IMR-90 (cell line): ENCODE data around the gene GRIK3. TPM values are rescaled to one million over a fixed set of nuclear protein-coding genes. Genes with fewer than 3 reads are reported as not detected.

Source experiments
- ATAC-seq: fragments of 200-7000 bp; cut with Tn5 transposase; 2 replicates; pipeline ENCODE4 v1.9.1; 2020; ENCODE audit warnings: low read depth, mild to moderate bottlenecking, moderate library complexity
- BruUV-seq: library from RNA; stranded (reverse); fragments of 400-500 nt; replicated peaks from 2 replicates; lab custom pipeline; 2021; lab: Mats Ljungman, UMichigan
- CTCF ChIA-PET: fragments of 300-600 bp; formaldehyde crosslinking; extraction: SDS; loops from one replicate; lab custom pipeline; 2021; ENCODE audit warnings: antibody characterized with exemption; lab: Yijun Ruan, JAX
- POLR2A ChIA-PET: fragments of 300-600 bp; sonication (Branson Sonifier 250); formaldehyde crosslinking; loops from one replicate; lab custom pipeline; 2022; ENCODE audit warnings: antibody characterized with exemption; ENCODE audit not compliant: unreplicated experiment; lab: Charles Lee
- DNase-seq: peaks from one replicate; pipeline ENCODE4 v3.0.0; 2013
- H2AFZ ChIP-seq: replicated peaks from 2 replicates; pipeline ENCODE3; 2013; ENCODE audit warnings: low read length, mild to moderate bottlenecking; ENCODE audit not compliant: poor library complexity
- H2AK5ac ChIP-seq: 2 replicates; pipeline ENCODE4 v1.6.1; 2013; ENCODE audit warnings: low read depth, low read length, inconsistent platforms
- H2AK9ac ChIP-seq: replicated peaks from 2 replicates; pipeline ENCODE3; 2013; ENCODE audit warnings: mild to moderate bottlenecking, low read depth, low read length, moderate library complexity; ENCODE audit not compliant: poor library complexity
- H2BK120ac ChIP-seq: 2 replicates; pipeline ENCODE4 v1.6.1; 2013; ENCODE audit warnings: low read depth, low read length, inconsistent platforms
- H2BK15ac ChIP-seq: 3 replicates; pipeline ENCODE4 v1.6.1; 2013; ENCODE audit warnings: low read depth, low read length, inconsistent platforms
- H2BK20ac ChIP-seq: 2 replicates; pipeline ENCODE4 v1.6.1; 2013; ENCODE audit warnings: low read depth, mild to moderate bottlenecking, inconsistent platforms, low read length, moderate library complexity
- H2BK5ac ChIP-seq: 2 replicates; pipeline ENCODE4 v1.6.1; 2013; ENCODE audit warnings: mild to moderate bottlenecking, low read depth, low read length, inconsistent platforms; ENCODE audit not compliant: poor library complexity, severe bottlenecking
- H3K14ac ChIP-seq: replicated peaks from 2 replicates; pipeline ENCODE4 v1.6.1; 2013; ENCODE audit warnings: low read depth, low read length, inconsistent platforms
- H3K18ac ChIP-seq: 2 replicates; pipeline ENCODE4 v1.6.1; 2013; ENCODE audit warnings: low read depth, low read length, control low read depth
- H3K23ac ChIP-seq: 2 replicates; pipeline ENCODE4 v1.6.1; 2013; ENCODE audit warnings: low read depth, low read length, inconsistent platforms
- H3K27ac ChIP-seq: 2 replicates; pipeline ENCODE4 v1.5.1; 2013; ENCODE audit warnings: mild to moderate bottlenecking, control low read depth, low read length; ENCODE audit not compliant: insufficient read depth
- H3K27me3 ChIP-seq: 2 replicates; pipeline ENCODE4 v1.6.1; 2013; ENCODE audit warnings: low read length; ENCODE audit not compliant: control insufficient read depth, insufficient read depth
- H3K36me3 ChIP-seq: 2 replicates; pipeline ENCODE4 v1.6.1; 2013; ENCODE audit warnings: low read length, mixed read lengths; ENCODE audit not compliant: control insufficient read depth, insufficient read depth
- H3K4ac ChIP-seq: 2 replicates; pipeline ENCODE4 v1.6.1; 2013; ENCODE audit warnings: low read depth, low read length, inconsistent platforms
- H3K4me1 ChIP-seq: 2 replicates; pipeline ENCODE4 v1.6.1; 2013; ENCODE audit warnings: low read length, mixed read lengths; ENCODE audit not compliant: control insufficient read depth, insufficient read depth
- H3K4me2 ChIP-seq: 2 replicates; pipeline ENCODE4 v1.6.1; 2013; ENCODE audit warnings: low read depth, mild to moderate bottlenecking, control low read depth, low read length, moderate library complexity
- H3K4me3 ChIP-seq: 2 replicates; pipeline ENCODE4 v1.5.1; 2013; ENCODE audit warnings: low read depth, mild to moderate bottlenecking, control low read depth, low read length, moderate library complexity; ENCODE audit not compliant: insufficient read depth
- H3K56ac ChIP-seq: 2 replicates; pipeline ENCODE4 v1.6.1; 2013; ENCODE audit warnings: low read length, inconsistent platforms; ENCODE audit not compliant: insufficient read depth; ENCODE audit errors: extremely low read depth
- H3K79me1 ChIP-seq, 2 experiments: 2 replicates each; pipeline ENCODE4 v1.6.1; 2013; ENCODE audit warnings: low read length in 2 of 2, inconsistent platforms in 1 of 2, low read depth in 1 of 2
- H3K9ac ChIP-seq: 2 replicates; pipeline ENCODE4 v1.6.1; 2013; ENCODE audit warnings: low read depth, low read length, control low read depth
- H3K9me1 ChIP-seq: 2 replicates; pipeline ENCODE4 v1.6.1; 2013; ENCODE audit warnings: low read length, inconsistent platforms; ENCODE audit not compliant: insufficient read depth
- H3K9me3 ChIP-seq: 2 replicates; pipeline ENCODE4 v1.6.1; 2013; ENCODE audit warnings: low read length; ENCODE audit not compliant: control insufficient read depth, insufficient read depth
- H4K20me1 ChIP-seq: 2 replicates; pipeline ENCODE4 v1.6.1; 2013; ENCODE audit warnings: low read length, inconsistent platforms; ENCODE audit not compliant: insufficient read depth
- H4K5ac ChIP-seq: 2 replicates; pipeline ENCODE4 v1.6.1; 2013; ENCODE audit warnings: mild to moderate bottlenecking, low read depth, low read length, control low read depth
- H4K8ac ChIP-seq, 2 experiments: 2 replicates each; pipeline ENCODE4 v1.6.1; 2013; ENCODE audit warnings: low read depth in 2 of 2, low read length in 2 of 2, control low read depth in 1 of 2, inconsistent platforms in 1 of 2
- H4K91ac ChIP-seq: 2 replicates; pipeline ENCODE4 v1.6.1; 2013; ENCODE audit warnings: low read depth, low read length, inconsistent platforms; ENCODE audit not compliant: insufficient read depth
- BHLHE40 ChIP-seq: fragments of 150-350 bp; IDR thresholded peaks from 2 replicates; pipeline ENCODE4 v1.6.1; 2016; ENCODE audit warnings: mild to moderate bottlenecking, low read depth, low read length
- ELK1 ChIP-seq: fragments of 150-350 bp; IDR thresholded peaks from 2 replicates; pipeline ENCODE4 v1.6.1; 2016; ENCODE audit warnings: low read depth, mild to moderate bottlenecking, low read length, moderate library complexity, borderline replicate concordance
- MAFK ChIP-seq: IDR thresholded peaks from 2 replicates; pipeline ENCODE4 v1.6.1; 2012; ENCODE audit warnings: low read depth, low read length, improper control_type of control experiment
- MAZ ChIP-seq: IDR thresholded peaks from 2 replicates; pipeline ENCODE4 v1.6.1; 2012; ENCODE audit warnings: low read depth, mild to moderate bottlenecking, low read length, improper control_type of control experiment, moderate library complexity, borderline replicate concordance
- MXI1 ChIP-seq: IDR thresholded peaks from 2 replicates; pipeline ENCODE4 v1.6.1; 2012; ENCODE audit warnings: low read depth, mild to moderate bottlenecking, low read length, moderate library complexity, borderline replicate concordance
- RAD21 ChIP-seq: IDR thresholded peaks from 2 replicates; pipeline ENCODE4 v1.6.1; 2012; ENCODE audit warnings: low read length, improper control_type of control experiment
- RCOR1 ChIP-seq: IDR thresholded peaks from 2 replicates; pipeline ENCODE4 v1.6.1; 2012; ENCODE audit warnings: mild to moderate bottlenecking, low read length, improper control_type of control experiment; ENCODE audit not compliant: insufficient replicate concordance
- RFX5 ChIP-seq: IDR thresholded peaks from 2 replicates; pipeline ENCODE4 v1.8.0; 2012; ENCODE audit warnings: low read depth, mild to moderate bottlenecking, low read length, moderate library complexity
- SMC3 ChIP-seq: fragments of 150-350 bp; IDR thresholded peaks from 2 replicates; pipeline ENCODE4 v1.6.1; 2016; ENCODE audit warnings: low read depth, mild to moderate bottlenecking, antibody characterized with exemption, low read length, moderate library complexity
- USF2 ChIP-seq: fragments of 150-350 bp; IDR thresholded peaks from 2 replicates; pipeline ENCODE4 v1.6.1; 2017; ENCODE audit warnings: mild to moderate bottlenecking, antibody characterized with exemption, low read length, low read depth
- WGBS, 2 experiments: methylation state at CpG; one replicate each; pipeline versions ENCODE4 v1.1.5 to v1.1.7; 2013; ENCODE audit warnings: missing lambda C conversion rate in 2 of 2; ENCODE audit not compliant: insufficient read length in 1 of 2; ENCODE audit errors: extremely low coverage in 2 of 2; 5-methylcytosine and 5-hydroxymethylcytosine counted together
- dilution Hi-C: fragments of 300-500 bp; cut with HindIII; formaldehyde crosslinking; loops from one replicate; pipeline ENCODE4 v1.14.3; 2018; ENCODE audit warnings: low sequenced_read_pairs; ENCODE audit not compliant: unreplicated experiment
- in situ Hi-C: fragments of 300-500 bp; cut with MboI; formaldehyde crosslinking; loops from 3 replicates; pipeline ENCODE4 v1.14.3; 2019; ENCODE audit warnings: low sequenced_read_pairs, inconsistent platforms, mixed read lengths
- intact Hi-C: fragments of 100-400 bp; cut with micrococcal nuclease; formaldehyde crosslinking; loops from 2 replicates; pipeline ENCODE4 v1.10.0; 2022
- polyA plus RNA-seq, 3 experiments: library from polyadenylated mRNA; depleted of rRNA; stranded (reverse); fragments of >200 nt; gene quantifications; 2 replicates each; pipeline ENCODE4 v1.2.3, GENCODE V29; 2012; ENCODE audit warnings: low replicate concordance in 1 of 3
- total RNA-seq: library from RNA; depleted of rRNA; stranded (reverse); fragments of >200 nt; gene quantifications from 2 replicates; pipeline ENCODE4 v1.2.3, GENCODE V29; 2012

The GRIK3 gene
- total and polyA plus RNA-seq, 2 of the 4 experiments (the other 2 are of a cell fraction) = not detected

DNA sequence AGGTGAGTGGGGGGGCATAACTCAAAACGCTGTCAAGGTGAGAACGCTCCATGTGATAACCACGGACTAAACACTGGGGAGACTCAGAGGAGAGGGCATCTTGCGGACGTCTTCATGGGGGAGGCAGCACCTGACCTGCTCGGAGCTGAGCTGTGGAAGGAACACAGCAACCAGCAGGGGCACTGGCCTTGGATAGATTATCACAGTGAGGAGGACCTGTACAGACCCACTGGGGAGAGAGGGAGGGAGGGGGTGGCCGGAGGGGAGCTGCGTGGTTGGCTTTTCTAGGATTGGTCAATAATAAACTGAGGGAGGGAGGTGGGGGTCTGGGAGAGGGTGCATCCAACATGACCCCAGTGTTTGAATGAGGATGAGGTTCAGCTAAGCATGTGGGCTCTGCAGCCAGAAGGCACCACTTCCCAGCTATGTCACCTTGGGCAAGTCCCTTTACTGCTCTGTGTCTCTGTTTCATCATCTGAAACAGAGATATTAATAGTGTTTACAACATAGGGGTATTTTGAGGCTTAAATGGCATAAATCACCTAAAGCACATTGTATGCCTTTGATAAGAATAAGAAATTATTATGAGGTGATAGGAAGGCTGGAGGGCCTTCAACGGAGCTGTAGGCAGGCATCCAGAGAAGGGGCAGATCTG, 123.3 kb downstream of the GRIK3 start:
- no peak overlapping the region for H2AFZ ChIP-seq
- no peak for DNase-seq
- no peaks in the 10 kb centered on the region for H3K36me3 ChIP-seq
- H2AK5ac ChIP-seq = no peak overlapping the region
- H3K9me3 ChIP-seq = no peaks in the 10 kb centered on the region
- H2BK120ac ChIP-seq = no peak overlapping the region
- dilution Hi-C loops (no loop called here), in situ Hi-C loops (no loop called here), intact Hi-C loops (no loop called here)
- H2BK5ac ChIP-seq = no peak overlapping the region
- no peaks in the 10 kb centered on the region for H4K20me1 ChIP-seq
- H3K27me3 ChIP-seq = no peaks in the 10 kb centered on the region
- no peaks in the 10 kb centered on the region for H3K9me1 ChIP-seq
- H3K27ac ChIP-seq = no peak overlapping the region
- POLR2A ChIA-PET = no interaction called here
- no peak overlapping the region for H3K4ac ChIP-seq
- TF ChIP-seq USF2 (no peak), ELK1 (no peak), MAFK (no peak), SMC3 (no peak), BHLHE40 (no peak), MXI1 (no peak), RFX5 (no peak), MAZ (no peak), RCOR1 (no peak), RAD21 (no peak)
- no peak overlapping the region for H3K18ac ChIP-seq
- H2AK9ac ChIP-seq = no peak overlapping the region
- H2BK20ac ChIP-seq = no peak overlapping the region
- no peak overlapping the region for H3K9ac ChIP-seq
- no peak overlapping the region for H4K8ac ChIP-seq
- 43% methylated on average over 7 of the region's 9 CpGs; no CpG with 5 or more reads in 1 of the 2 experiments for WGBS, 2 experiments
- CTCF ChIA-PET = no interaction called here
- no TSS peak for BruUV-seq
- H3K23ac ChIP-seq = no peak overlapping the region
- H4K5ac ChIP-seq = no peak overlapping the region
- no peak overlapping the region for H3K14ac ChIP-seq
- no peaks in the 10 kb centered on the region for H3K4me1 ChIP-seq
- H3K56ac ChIP-seq = no peak overlapping the region
- no peaks in the 10 kb centered on the region for H3K79me1 ChIP-seq
- no peak for ATAC-seq
- no peak overlapping the region for H3K4me2 ChIP-seq
- no peak overlapping the region for H2BK15ac ChIP-seq
- H3K4me3 ChIP-seq = no peak overlapping the region
- H4K91ac ChIP-seq = no peak overlapping the region
